GM23248 (cell line): ENCODE measurements around the gene NUP210.

ENCODE experiments used
- EZH2 ChIP-seq: fragments of 200-600 bp; sonication (generic); IDR thresholded peaks from 2 replicates; pipeline ENCODE4 v1.6.1; 2018; ENCODE audit warnings: antibody characterized with exemption, mild to moderate bottlenecking; ENCODE audit not compliant: insufficient read depth, poor library complexity, severe bottlenecking
- EZH2phosphoT487 ChIP-seq: fragments of 200-600 bp; sonication (generic); IDR thresholded peaks from 2 replicates; pipeline ENCODE4 v1.6.1; 2018; ENCODE audit warnings: antibody characterized with exemption, moderate library complexity, mild to moderate bottlenecking, low read depth; ENCODE audit not compliant: insufficient read depth

GRCh38 chr3:13317596-13318320 lies 102.4 kb downstream of the NUP210 start:
- TF ChIP-seq EZH2 (no peak), EZH2phosphoT487 (no peak)
